GM21447 (cell line): Measurements from ENCODE around the gene CDCA3.

ENCODE experiments used
- ATAC-seq: cut with Tn5 transposase; IDR thresholded peaks from one replicate; pipeline ENCODE4 v1.9.1; 2021; ENCODE audit not compliant: unreplicated experiment

The CDCA3 gene

GRCh38 chr12:6853626-6854025, 2.5 kb upstream of the CDCA3 start:
- no peak for ATAC-seq

GRCh38 chr12:6852651-6853354, 1.7 kb upstream of the CDCA3 start:
- ATAC-seq: no peak

GRCh38 chr12:6851921-6852650, 1.0 kb upstream of the CDCA3 start, which contains the start of gene USP5:
USP5 (plus strand) TSS chr12:6852150; CDS start chr12:6852180, 30 bp downstream.
- peak; percentile 71 for ATAC-seq

GRCh38 chr12:6850796-6851152, 312 bp downstream of the CDCA3 start:
- ATAC-seq: no peak

DNA sequence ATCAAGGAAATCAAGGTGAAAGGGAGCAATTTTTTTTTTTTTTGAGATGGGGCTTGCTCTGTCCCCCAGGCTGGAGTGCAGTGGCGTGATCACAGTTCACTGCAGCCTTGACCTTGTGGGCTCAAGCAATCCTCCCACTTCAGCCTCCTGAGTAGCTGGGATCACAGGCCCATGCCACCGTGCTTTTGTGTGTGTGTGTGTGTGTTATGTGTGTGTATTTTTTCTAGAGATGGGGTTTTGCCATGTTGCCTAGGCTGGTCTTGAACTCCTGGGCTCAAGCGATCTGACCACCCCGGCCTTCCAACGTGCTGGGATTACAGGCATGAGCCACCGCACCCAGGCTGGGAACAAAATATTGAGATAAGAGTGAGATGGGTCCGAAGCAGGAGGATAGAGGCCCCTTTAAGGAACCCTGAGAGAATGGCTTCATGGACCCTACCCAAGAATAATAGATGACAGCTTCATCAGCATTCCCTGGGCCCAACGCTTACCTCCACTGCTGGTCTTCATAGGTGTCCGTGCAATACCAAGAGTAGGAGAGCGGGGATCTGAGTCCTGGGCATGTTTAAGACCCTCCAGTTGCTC, 1.0 kb downstream of the CDCA3 start:
- no peak for ATAC-seq

DNA sequence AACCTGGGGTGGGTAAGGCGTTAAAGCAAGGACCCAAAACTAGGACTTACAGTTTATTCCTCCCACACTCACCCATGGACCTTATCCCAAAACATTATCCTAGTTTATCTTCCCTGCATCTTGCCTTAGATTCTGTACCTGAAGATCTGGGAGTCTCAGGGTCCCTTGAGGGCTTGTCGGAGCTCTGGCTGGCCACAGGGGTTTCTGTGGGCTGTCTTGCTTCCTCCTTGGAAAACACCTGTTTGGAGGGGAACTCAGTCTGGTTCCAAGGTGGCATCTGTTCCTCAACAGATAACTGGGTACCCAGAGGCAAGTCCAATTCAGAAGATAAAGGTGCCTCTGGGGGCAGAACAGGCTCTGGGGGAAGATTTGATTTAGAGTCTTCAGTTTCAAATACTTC, 1.7 kb downstream of the CDCA3 start:
- ATAC-seq: no peak

DNA sequence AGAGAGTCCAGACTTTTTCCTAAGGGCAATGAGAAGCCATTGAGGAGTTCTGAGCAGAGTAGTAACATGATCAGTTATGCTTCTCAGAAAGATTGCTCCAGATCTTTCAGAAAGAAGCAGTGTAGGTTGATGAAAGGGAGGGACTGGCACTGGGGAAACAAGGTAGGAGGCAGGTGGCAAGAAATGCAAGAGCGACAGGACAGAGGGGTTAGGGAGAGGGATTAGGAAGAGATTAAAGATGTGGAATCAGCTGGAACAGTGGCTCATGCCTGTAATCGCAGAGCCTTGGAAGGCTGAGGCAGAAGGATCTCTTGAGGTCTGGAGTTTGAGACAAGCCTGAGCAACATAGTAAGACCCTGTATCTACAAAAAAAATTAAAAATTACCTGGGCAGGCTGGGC, 3.4 kb downstream of the CDCA3 start:
- ATAC-seq: no peak

- no peak for ATAC-seq
These were observed 4.7 kb downstream of the CDCA3 start for GRCh38 chr12:6846316-6846869.

- no peak for ATAC-seq
These were observed 5.7 kb downstream of the CDCA3 start for GRCh38 chr12:6845395-6845794.

DNA sequence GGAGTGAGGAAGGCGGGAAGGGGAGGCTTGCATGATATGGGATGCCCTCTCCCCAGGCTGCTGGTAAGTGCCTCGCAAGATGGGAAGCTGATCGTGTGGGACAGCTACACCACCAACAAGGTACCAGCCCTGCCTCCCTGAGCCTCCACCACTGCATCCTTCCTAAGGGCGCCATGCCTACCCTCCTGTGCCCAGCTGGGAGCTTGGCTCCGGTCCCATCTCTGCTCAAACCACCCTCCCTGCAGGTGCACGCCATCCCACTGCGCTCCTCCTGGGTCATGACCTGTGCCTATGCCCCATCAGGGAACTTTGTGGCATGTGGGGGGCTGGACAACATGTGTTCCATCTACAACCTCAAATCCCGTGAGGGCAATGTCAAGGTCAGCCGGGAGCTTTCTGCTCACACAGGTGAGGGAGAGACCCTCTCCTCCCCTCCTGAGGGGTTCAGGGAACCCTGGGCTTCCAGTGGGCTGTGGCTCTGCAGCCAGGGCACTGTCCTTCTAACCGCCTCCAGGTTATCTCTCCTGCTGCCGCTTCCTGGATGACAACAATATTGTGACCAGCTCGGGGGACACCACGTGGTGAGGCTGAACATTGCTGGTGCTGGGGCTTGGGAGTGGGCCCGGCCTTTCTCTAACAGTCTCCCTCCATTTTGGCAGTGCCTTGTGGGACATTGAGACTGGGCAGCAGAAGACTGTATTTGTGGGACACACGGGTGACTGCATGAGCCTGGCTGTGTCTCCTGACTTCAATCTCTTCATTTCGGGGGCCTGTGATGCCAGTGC, 7.8 kb downstream of the CDCA3 start:
- ATAC-seq: no peak

- no peak for ATAC-seq
These were observed 9.0 kb downstream of the CDCA3 start for GRCh38 chr12:6842075-6842474.

DNA sequence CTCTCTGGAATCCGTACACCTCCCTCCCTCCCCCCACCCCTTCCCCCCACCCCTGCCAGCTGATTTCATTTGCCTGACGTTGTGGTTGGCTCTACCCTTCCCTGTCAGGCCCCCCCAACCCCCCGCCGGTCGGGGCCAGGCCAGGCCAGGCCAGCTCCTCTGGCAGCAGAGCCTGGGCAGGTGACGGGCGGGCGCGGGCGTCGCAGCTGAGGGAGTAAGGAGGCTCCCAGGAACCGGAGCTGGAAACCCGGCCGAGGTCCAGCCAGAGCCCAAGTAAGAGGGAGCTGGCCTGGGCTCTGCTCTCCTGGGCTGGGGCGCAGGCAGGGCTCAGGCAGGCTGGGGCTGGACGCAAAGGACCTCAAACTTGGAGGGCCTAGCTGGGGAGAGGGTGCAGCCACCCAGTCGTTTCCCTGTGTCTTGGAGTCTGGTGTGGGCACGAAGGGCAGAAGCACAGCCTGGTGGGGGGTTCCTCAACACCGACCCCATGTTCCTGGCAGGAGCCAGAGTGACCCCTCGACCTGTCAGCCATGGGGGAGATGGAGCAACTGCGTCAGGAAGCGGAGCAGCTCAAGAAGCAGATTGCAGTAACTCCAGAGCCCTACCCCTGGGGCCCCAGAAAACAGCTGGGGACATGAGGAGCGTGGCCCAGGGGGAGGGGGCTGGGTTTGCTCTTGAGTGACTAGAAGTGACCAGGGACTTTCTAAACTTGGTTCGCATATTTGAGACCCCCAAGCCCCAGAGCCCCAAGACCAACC, 10.1 kb downstream of the CDCA3 start, which contains the start of gene GNB3:
GNB3 (plus strand) TSS at position 165 of the 755 bp plus-strand sequence; CDS start at position 528, 363 bp downstream.
- no peak for ATAC-seq

- ATAC-seq: no peak
These were observed 10.8 kb downstream of the CDCA3 start for GRCh38 chr12:6840330-6840729.

DNA sequence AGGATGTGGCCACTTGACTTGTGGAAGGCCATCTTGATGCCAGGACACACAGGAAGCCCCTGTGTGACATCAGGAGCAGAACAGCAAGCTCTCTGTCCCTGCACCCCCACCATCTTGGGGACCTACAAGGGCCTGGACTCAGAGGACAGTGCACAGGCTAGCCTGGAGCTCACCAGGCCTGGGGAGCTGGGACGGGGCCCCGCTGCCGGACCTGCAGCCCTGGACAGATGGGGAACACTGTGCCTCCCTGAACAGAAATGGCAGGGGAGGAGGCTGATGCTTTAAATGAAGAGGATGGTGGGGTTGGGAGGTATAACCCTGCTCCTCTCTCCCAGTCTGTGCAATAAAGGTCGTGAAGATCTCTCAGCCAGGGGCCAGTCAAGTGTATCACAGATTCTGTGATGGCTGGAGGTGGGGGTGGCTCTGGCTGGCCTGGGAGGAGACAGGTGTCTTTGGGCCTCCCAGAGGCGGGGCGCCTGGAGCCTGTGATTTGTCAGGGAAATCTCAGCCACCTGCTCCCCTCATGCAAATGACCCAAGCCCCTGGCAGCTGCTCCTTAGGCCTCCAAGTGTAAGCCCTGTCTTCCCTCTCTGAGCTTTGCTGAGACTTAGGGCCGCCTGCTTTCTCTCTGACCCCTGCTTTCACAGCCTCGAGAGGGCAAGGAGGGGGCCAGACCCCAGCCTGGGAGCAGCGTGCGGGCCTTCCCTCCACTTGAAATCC, 11.4 kb downstream of the CDCA3 start:
- ATAC-seq: peak; percentile 90

- ATAC-seq: no peak
These were observed 12.2 kb downstream of the CDCA3 start for GRCh38 chr12:6838854-6839253.

GRCh38 chr12:6837370-6838060, 13.6 kb downstream of the CDCA3 start:
- no peak for ATAC-seq

GRCh38 chr12:6836851-6837250, 14.2 kb downstream of the CDCA3 start:
- no peak for ATAC-seq

- ATAC-seq: no peak
These were observed 16.2 kb downstream of the CDCA3 start for GRCh38 chr12:6834873-6835272.

- ATAC-seq: no peak
These were observed 16.8 kb downstream of the CDCA3 start for GRCh38 chr12:6834254-6834653.
